Transverse colon (tissue), 4 donors: ENCODE measurements around the gene EEFSEC. TPM values are rescaled to one million over a fixed set of nuclear protein-coding genes. Genes with fewer than 3 reads are reported as not detected.

ENCODE experiments used
- DNase-seq: peaks from one replicate; pipeline ENCODE4 v3.0.0-alpha.2; 2019
- H3K27ac ChIP-seq, 4 donors: fragments of 200-600 bp; sonication (generic); 2 replicates each; pipeline ENCODE4 v1.5.1; 2016 to 2018; ENCODE audit warnings: inconsistent platforms in 4 of 4
- H3K27me3 ChIP-seq: fragments of 200-600 bp; sonication (generic); 2 replicates; pipeline ENCODE4 v1.5.1; 2017; ENCODE audit warnings: inconsistent platforms
- H3K36me3 ChIP-seq, 4 donors: fragments of 200-600 bp; sonication (generic); 2 replicates each; pipeline ENCODE4 v1.5.1; 2017 to 2019; ENCODE audit warnings: inconsistent platforms in 4 of 4
- H3K4me1 ChIP-seq, 4 donors: fragments of 200-600 bp; sonication (generic); 2 replicates each; pipeline ENCODE4 v1.5.1; 2017 to 2020; ENCODE audit warnings: inconsistent platforms in 4 of 4
- H3K4me3 ChIP-seq, 4 donors: fragments of 200-600 bp; sonication (generic); 1 replicate in 1 of 4; 2 replicates in 3 of 4; pipeline versions ENCODE4 v1.5.1 to v1.6.1; 2017 to 2019; ENCODE audit warnings: inconsistent platforms in 4 of 4
- H3K9me3 ChIP-seq, 2 donors: fragments of 200-600 bp; sonication (generic); 2 replicates each; pipeline ENCODE4 v1.5.1; 2017 to 2019; ENCODE audit warnings: inconsistent platforms in 2 of 2
- EP300 ChIP-seq: sonication (generic); formaldehyde crosslinking; IDR thresholded peaks from one replicate; pipeline ENCODE4 v1.6.1; 2017; ENCODE audit warnings: antibody characterized with exemption, low read depth
- POLR2A ChIP-seq: fragments of 450-650 bp; IDR thresholded peaks from one replicate; pipeline ENCODE4 v1.6.1; 2016; ENCODE audit warnings: antibody characterized with exemption, mild to moderate bottlenecking, moderate library complexity
- POLR2AphosphoS5 ChIP-seq, 3 donors: sonication (generic); formaldehyde crosslinking; IDR thresholded peaks; one replicate each; pipeline ENCODE4 v1.6.1; 2016; ENCODE audit warnings: antibody characterized with exemption in 3 of 3
- WGBS, 2 donors: methylation state at CpG; one replicate each; pipeline ENCODE4 v1.1.5; 2018; ENCODE audit warnings: low coverage in 1 of 2; 5-methylcytosine and 5-hydroxymethylcytosine counted together
- in situ Hi-C, 4 donors: fragments of 200-750 bp; cut with MboI; loops; one replicate each; pipeline versions ENCODE4 v1.15.0 to v1.15.1; 2017; ENCODE audit warnings: low sequenced_read_pairs in 3 of 4, low pct_ligation_motif_present in 1 of 4, low pct_unique_long_range_greater_than_20kb in 1 of 4
- intact Hi-C: fragments of 100-400 bp; cut with DNase I; formaldehyde crosslinking; loops from one replicate; pipeline ENCODE4 v1.15.1; 2023; ENCODE audit warnings: low total_unique reads
- total RNA-seq, 4 donors: library from RNA; depleted of rRNA; stranded (reverse); fragments of >200 nt; gene quantifications; one replicate each; pipeline ENCODE4 v1.1.0, GENCODE V29; 2016
- TF ChIP-seq, protein P1 (sequence below), 5 experiments: fragments of 200-600 bp in 3 of 5; fragments of 450-650 bp in 2 of 5; sonication (generic) in 3 of 5; IDR thresholded peaks; 1 replicate in 2 of 5; 2 replicates in 3 of 5; pipeline ENCODE4 v1.5.1; 2016 to 2017; ENCODE audit warnings: antibody characterized with exemption in 5 of 5, inconsistent platforms in 3 of 5, mild to moderate bottlenecking in 2 of 5, moderate library complexity in 1 of 5

The EEFSEC gene
- total RNA-seq, 4 donors from 2014 or later: 10.3 to 16.8 (median 14.2) TPM

DNA sequence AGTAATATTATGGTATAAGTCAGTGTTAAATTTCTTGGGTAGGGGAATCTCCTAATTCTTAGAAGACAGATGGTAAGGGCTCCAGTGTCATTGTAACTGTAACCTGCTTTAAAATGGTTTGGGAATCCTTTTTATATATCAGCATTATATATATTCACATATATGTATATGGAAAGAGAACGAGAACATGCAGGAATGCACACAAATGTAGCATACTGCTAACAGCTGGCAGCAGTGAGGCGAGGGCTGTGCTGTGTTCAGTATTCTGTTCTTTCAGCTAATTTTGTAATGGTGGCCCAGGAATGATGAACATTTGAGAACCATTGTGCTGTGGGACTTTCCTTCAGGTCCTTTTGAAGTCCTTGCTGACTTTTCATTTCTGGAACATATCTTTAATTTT lies 60.8 kb downstream of the EEFSEC start:
- in situ Hi-C loops: no loop called here
- Histone ChIP-seq H3K9me3 (no peaks in the 10 kb centered on the region), H3K4me1 (peaks cover 0 to 6% (median 0%) of the 10 kb centered on the region in 4 donors), H3K4me3 (no peak overlapping the region), H3K27me3 (no peaks in the 10 kb centered on the region), H3K36me3 (no peaks in the 10 kb centered on the region), H3K27ac (no peak overlapping the region)
- no peak for DNase-seq
- TF ChIP-seq EP300 (no peak), POLR2A (no peak), POLR2AphosphoS5 (IDR thresholded peaks at IDR 0.05) (no peak)
- TF ChIP-seq, protein P1, sequence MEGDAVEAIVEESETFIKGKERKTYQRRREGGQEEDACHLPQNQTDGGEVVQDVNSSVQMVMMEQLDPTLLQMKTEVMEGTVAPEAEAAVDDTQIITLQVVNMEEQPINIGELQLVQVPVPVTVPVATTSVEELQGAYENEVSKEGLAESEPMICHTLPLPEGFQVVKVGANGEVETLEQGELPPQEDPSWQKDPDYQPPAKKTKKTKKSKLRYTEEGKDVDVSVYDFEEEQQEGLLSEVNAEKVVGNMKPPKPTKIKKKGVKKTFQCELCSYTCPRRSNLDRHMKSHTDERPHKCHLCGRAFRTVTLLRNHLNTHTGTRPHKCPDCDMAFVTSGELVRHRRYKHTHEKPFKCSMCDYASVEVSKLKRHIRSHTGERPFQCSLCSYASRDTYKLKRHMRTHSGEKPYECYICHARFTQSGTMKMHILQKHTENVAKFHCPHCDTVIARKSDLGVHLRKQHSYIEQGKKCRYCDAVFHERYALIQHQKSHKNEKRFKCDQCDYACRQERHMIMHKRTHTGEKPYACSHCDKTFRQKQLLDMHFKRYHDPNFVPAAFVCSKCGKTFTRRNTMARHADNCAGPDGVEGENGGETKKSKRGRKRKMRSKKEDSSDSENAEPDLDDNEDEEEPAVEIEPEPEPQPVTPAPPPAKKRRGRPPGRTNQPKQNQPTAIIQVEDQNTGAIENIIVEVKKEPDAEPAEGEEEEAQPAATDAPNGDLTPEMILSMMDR (IDR thresholded peaks at IDR 0.05): no peak
- 73 to 96% methylated on average over 2 of the region's 2 CpGs for WGBS, 2 donors
- intact Hi-C loops: no loop called here

DNA sequence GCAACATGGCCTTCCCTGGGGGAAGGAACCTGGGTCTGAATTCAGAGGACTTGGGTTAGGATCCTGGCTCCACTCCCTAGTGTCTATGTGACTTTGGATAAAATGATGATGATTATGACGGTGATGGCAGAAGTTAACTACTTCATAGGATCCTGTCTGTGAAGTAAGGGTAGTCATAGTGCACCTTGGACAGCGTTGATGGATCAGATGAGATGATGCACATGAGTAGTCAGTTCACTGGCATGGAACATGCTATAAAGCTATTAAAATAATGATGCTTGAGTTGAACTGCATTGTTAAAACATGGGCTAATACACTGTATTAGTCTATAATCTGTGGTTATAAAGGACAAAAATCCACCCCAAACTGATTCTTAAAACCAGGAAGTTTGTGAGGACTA lies 62.0 kb downstream of the EEFSEC start:
- H3K27ac ChIP-seq: no peak overlapping the region
- no peak overlapping the region for H3K4me3 ChIP-seq
- H3K9me3 ChIP-seq: no peaks in the 10 kb centered on the region
- intact Hi-C loops (no loop called here), in situ Hi-C loops (no loop called here)
- WGBS, 2 donors: 86 to 100% methylated on average over 1 to 2 of the region's 2 CpGs
- no peaks in the 10 kb centered on the region for H3K27me3 ChIP-seq
- H3K4me1 ChIP-seq: peaks cover 0 to 6% (median 0%) of the 10 kb centered on the region in 4 donors
- no peak for DNase-seq
- TF ChIP-seq EP300 (no peak), POLR2A (no peak), POLR2AphosphoS5 (IDR thresholded peaks at IDR 0.05) (no peak)
- TF ChIP-seq, protein P1 (IDR thresholded peaks at IDR 0.05): no peak
- H3K36me3 ChIP-seq: no peaks in the 10 kb centered on the region

DNA sequence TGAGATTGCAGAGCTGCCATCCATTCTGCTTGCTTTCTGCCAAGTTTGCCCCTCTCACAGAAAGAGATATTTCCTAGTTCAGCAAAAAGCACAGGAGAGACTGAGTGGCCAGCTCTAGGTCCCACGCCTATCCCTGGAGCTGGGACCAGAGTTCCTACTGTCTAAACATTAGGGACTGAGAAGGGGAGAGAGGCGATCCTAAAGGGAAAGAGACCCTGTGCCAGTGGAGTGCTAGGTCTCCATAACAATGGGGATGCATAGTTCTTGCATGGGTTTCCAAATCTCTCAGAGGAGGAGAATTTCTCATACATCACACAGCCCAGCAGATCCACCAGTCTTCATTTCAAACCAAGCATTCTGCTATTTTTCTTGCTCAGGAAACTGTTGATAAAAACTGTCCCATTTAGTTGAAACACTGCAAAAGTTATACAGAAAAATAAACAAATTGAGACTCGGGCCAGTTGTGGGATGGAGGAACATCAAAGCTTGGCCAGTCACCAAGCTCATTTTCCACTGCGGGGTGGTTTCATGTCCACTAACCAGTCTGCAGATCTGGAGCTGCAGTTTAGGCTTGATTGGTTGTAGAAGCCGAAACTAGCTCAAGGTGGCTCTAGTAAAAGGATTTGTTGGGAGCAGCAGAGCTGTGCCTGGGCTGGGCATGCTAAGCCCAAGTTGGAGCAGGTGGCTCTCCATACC lies 62.7 kb downstream of the EEFSEC start:
- no peak for TF ChIP-seq POLR2AphosphoS5 (IDR thresholded peaks at IDR 0.05)
- TF ChIP-seq POLR2A: no peak
- no peak for TF ChIP-seq EP300
- TF ChIP-seq, protein P1 (IDR thresholded peaks at IDR 0.05): no peak
- H3K9me3 ChIP-seq: no peaks in the 10 kb centered on the region
- no peak overlapping the region for H3K4me3 ChIP-seq
- no peaks in the 10 kb centered on the region for H3K27me3 ChIP-seq
- H3K36me3 ChIP-seq: no peaks in the 10 kb centered on the region
- in situ Hi-C loops: no loop called here
- intact Hi-C loops: no loop called here
- H3K4me1 ChIP-seq: peaks cover 0 to 6% (median 0%) of the 10 kb centered on the region in 4 donors
- 66 to 82% methylated on average over 3 to 5 of the region's 5 CpGs for WGBS, 2 donors
- H3K27ac ChIP-seq: no peak overlapping the region
- DNase-seq: no peak

DNA sequence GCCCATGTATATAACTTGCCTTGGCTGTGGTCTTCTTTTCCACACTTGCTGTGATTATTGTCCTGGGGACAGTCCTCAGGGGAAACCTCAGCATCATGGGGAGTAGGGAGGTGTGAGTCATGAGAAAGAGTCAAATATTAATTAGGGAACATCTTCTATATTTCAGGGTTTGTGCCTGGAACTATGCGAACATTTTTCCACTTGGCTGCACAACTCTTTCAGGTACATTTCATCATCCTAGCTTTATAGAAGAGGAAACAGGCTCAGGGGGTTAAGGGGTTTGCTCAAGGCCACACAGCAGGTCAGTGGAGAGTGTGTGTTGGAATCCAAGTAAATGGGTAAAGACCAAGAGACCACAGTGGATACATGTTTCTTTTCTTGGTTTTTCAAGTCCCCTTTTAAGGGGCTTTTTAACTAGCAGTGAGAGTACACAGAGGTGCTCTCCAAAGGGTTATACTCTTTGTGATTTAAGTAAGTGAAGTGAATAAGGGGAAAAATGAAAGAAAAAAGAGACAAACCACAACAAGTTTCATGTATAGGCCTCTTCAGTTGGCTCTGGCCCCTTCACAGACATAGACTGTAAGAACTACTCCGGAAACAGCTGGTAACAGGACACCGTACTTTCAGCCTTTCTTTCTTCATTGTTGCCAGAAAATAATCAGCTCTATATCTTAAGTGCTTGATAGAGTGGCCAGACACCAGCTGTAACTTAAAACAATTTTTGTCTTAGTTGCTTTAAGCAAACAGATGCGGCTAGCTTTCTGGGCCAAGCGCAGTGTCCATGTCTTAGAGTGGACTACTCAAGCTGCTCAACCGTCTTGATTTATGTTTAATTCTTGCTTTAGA lies 64.6 kb downstream of the EEFSEC start:
- Histone ChIP-seq H3K4me3 (no peak overlapping the region), H3K4me1 (peaks cover 0 to 6% (median 0%) of the 10 kb centered on the region in 4 donors), H3K36me3 (no peaks in the 10 kb centered on the region), H3K9me3 (peaks cover 0 to 4% of the 10 kb centered on the region in 2 donors), H3K27me3 (no peaks in the 10 kb centered on the region), H3K27ac (no peak overlapping the region)
- intact Hi-C loops: no loop called here
- TF ChIP-seq, protein P1 (IDR thresholded peaks at IDR 0.05): no peak
- TF ChIP-seq POLR2A (no peak), EP300 (no peak), POLR2AphosphoS5 (IDR thresholded peaks at IDR 0.05) (no peak)
- 77 to 92% methylated on average over 5 to 6 of the region's 6 CpGs for WGBS, 2 donors
- DNase-seq: no peak
- in situ Hi-C loops: no loop called here
